Measurements from ENCODE around the gene HTR3D. TPM values are rescaled to one million over a fixed set of nuclear protein-coding genes. Genes with fewer than 3 reads are reported as not detected.

HTR3D gene
- total and polyA plus RNA-seq, 2 of the 4 experiments (the other 2 are of a cell fraction) = not detected

DNA sequence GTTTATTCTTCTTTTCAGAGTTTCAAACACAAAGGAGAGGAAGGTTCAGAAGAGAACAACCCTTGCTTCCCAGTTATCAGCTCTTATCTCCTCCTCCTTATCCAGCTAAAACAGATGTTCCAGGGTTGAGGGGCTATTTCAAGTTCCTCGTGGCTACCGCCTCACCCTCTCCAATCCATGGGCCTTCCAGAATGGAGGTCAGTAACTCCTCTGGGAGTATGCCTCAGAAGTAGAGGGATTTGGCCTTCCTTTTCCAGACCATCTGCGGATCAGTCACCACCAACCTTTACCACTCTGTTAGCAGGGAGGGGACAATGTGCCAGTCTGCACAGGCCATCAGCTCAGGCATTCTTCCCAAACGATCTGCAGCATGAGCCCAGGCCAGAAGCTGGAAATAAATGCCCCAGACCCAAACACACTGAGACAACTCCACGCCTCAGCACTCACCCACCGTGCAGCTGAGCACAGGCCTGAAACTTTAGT lies 36.1 kb downstream of the HTR3D start:
- Histone ChIP-seq H3K36me3 (ENCODE audit: control insufficient read depth, insufficient read depth, low read length) (no peaks in the 10 kb centered on the region), H3K18ac (ENCODE audit: low read depth, low read length) (no peak overlapping the region), H4K91ac (ENCODE audit: insufficient read depth, low read depth, low read length) (no peak overlapping the region), H4K5ac (ENCODE audit: low read depth, low read length) (no peak overlapping the region), H2AK9ac (replicated peaks; ENCODE audit: low read depth, low read length, poor library complexity) (no peak overlapping the region), H2AK5ac (ENCODE audit: low read depth, low read length) (no peak overlapping the region; the same call in 1 of the 2 replicates), H2BK120ac (ENCODE audit: low read depth, low read length) (no peak overlapping the region), H3K56ac (ENCODE audit: extremely low read depth, insufficient read depth, low read length) (no peak overlapping the region), H4K20me1 (ENCODE audit: insufficient read depth, low read length) (no peaks in the 10 kb centered on the region), H3K79me1 (ENCODE audit: low read depth in 1 of 2, low read length in 2 of 2) (no peaks in the 10 kb centered on the region), H2BK20ac (ENCODE audit: low read depth, low read length) (no peak overlapping the region), H3K27me3 (ENCODE audit: control insufficient read depth, insufficient read depth, low read length) (peaks cover 4% of the 10 kb centered on the region), H4K8ac (ENCODE audit: low read depth in 2 of 2, low read length in 2 of 2) (no peak overlapping the region), H3K4me2 (ENCODE audit: low read depth, low read length) (no peak overlapping the region), H2BK15ac (ENCODE audit: low read depth, low read length) (no peak overlapping the region), H3K4me1 (ENCODE audit: control insufficient read depth, insufficient read depth, low read length) (no peaks in the 10 kb centered on the region), H3K9me3 (ENCODE audit: control insufficient read depth, insufficient read depth, low read length) (no peaks in the 10 kb centered on the region), H3K27ac (ENCODE audit: insufficient read depth, low read length) (no peak overlapping the region), H2AFZ (replicated peaks; ENCODE audit: low read length, poor library complexity) (peak overlapping the region; percentile 65), H3K14ac (replicated peaks; ENCODE audit: low read depth, low read length) (no peak overlapping the region; the same call in 1 of the 2 replicates), H3K9ac (ENCODE audit: low read depth, low read length) (no peak overlapping the region), H3K9me1 (ENCODE audit: insufficient read depth, low read length) (no peaks in the 10 kb centered on the region; the same call in 1 of the 2 replicates), H3K23ac (ENCODE audit: low read depth, low read length) (no peak overlapping the region), H3K4ac (ENCODE audit: low read depth, low read length) (no peak overlapping the region), H3K4me3 (ENCODE audit: insufficient read depth, low read depth, low read length) (no peak overlapping the region), H2BK5ac (ENCODE audit: low read depth, low read length, poor library complexity, severe bottlenecking) (no peak overlapping the region)
- ATAC-seq (ENCODE audit: low read depth) = no peak
- intact Hi-C loops (cut with micrococcal nuclease) (no loop called here), in situ Hi-C loops (cut with MboI; ENCODE audit: low sequenced_read_pairs) (no loop called here), dilution Hi-C loops (cut with HindIII; ENCODE audit: low sequenced_read_pairs, unreplicated experiment) (no loop called here)
- TF ChIP-seq MAZ (IDR thresholded peaks at IDR 0.05; ENCODE audit: borderline replicate concordance, low read depth, low read length) (no peak), CEBPB (IDR thresholded peaks at IDR 0.05; ENCODE audit: low read depth, low read length) (no peak), SMC3 (IDR thresholded peaks at IDR 0.05; ENCODE audit: low read depth, low read length) (no peak), MAFK (IDR thresholded peaks at IDR 0.05; ENCODE audit: low read depth, low read length) (no peak), FOS (IDR thresholded peaks at IDR 0.05; ENCODE audit: low read depth, low read length) (no peak), RFX5 (IDR thresholded peaks at IDR 0.05; ENCODE audit: low read depth, low read length) (no peak), BHLHE40 (IDR thresholded peaks at IDR 0.05; ENCODE audit: low read depth, low read length) (no peak), POLR2A (IDR thresholded peaks at IDR 0.05; ENCODE audit: low read depth, low read length) (no peak), RCOR1 (IDR thresholded peaks at IDR 0.05; ENCODE audit: insufficient replicate concordance, low read length) (no peak), NFE2L2 (IDR thresholded peaks at IDR 0.05; ENCODE audit: low read depth, low read length) (no peak), RAD21 (IDR thresholded peaks at IDR 0.05; ENCODE audit: low read length) (no peak), MXI1 (IDR thresholded peaks at IDR 0.05; ENCODE audit: borderline replicate concordance, low read depth, low read length) (no peak), CHD1 (IDR thresholded peaks at IDR 0.05; ENCODE audit: low read depth, low read length) (no peak)
- TF ChIP-seq, protein P1, sequence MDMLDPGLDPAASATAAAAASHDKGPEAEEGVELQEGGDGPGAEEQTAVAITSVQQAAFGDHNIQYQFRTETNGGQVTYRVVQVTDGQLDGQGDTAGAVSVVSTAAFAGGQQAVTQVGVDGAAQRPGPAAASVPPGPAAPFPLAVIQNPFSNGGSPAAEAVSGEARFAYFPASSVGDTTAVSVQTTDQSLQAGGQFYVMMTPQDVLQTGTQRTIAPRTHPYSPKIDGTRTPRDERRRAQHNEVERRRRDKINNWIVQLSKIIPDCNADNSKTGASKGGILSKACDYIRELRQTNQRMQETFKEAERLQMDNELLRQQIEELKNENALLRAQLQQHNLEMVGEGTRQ (IDR thresholded peaks at IDR 0.05; ENCODE audit: low read depth, low read length) = no peak
- TF ChIP-seq, protein P2, sequence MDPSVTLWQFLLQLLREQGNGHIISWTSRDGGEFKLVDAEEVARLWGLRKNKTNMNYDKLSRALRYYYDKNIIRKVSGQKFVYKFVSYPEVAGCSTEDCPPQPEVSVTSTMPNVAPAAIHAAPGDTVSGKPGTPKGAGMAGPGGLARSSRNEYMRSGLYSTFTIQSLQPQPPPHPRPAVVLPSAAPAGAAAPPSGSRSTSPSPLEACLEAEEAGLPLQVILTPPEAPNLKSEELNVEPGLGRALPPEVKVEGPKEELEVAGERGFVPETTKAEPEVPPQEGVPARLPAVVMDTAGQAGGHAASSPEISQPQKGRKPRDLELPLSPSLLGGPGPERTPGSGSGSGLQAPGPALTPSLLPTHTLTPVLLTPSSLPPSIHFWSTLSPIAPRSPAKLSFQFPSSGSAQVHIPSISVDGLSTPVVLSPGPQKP (IDR thresholded peaks at IDR 0.05; ENCODE audit: borderline replicate concordance, low read depth, low read length) = no peak
- TF ChIP-seq, protein P3, sequence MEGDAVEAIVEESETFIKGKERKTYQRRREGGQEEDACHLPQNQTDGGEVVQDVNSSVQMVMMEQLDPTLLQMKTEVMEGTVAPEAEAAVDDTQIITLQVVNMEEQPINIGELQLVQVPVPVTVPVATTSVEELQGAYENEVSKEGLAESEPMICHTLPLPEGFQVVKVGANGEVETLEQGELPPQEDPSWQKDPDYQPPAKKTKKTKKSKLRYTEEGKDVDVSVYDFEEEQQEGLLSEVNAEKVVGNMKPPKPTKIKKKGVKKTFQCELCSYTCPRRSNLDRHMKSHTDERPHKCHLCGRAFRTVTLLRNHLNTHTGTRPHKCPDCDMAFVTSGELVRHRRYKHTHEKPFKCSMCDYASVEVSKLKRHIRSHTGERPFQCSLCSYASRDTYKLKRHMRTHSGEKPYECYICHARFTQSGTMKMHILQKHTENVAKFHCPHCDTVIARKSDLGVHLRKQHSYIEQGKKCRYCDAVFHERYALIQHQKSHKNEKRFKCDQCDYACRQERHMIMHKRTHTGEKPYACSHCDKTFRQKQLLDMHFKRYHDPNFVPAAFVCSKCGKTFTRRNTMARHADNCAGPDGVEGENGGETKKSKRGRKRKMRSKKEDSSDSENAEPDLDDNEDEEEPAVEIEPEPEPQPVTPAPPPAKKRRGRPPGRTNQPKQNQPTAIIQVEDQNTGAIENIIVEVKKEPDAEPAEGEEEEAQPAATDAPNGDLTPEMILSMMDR (conservative IDR thresholded peaks at IDR 0.05; ENCODE audit: low read depth, low read length) = no peak
- DNase-seq = no peak
- ChIA-PET POLR2A (ENCODE audit: unreplicated experiment) (no interaction called here), CTCF (no interaction called here)
- no TSS peak for BruUV-seq (replicated peaks)
- WGBS, 2 experiments (ENCODE audit: extremely low coverage in 2 of 2, insufficient read length in 1 of 2) = 25% methylated on average over 1 of the region's 6 CpGs; no CpG with 5 or more reads in 1 of the 2 experiments
